Right lobe of liver (tissue), 6 donors: ENCODE measurements around the gene TCF25. TPM values are rescaled to one million over a fixed set of nuclear protein-coding genes. Genes with fewer than 3 reads are reported as not detected.
"Not testable (repeated sequence)": the region's sequence is repeated elsewhere in the genome, so short reads cannot be mapped to it uniquely, and the experiment has no call there.

ENCODE experiments used
- ATAC-seq, 4 donors: fragments of 200-7000 bp; cut with Tn5 transposase; one replicate each; pipeline ENCODE4 v1.9.1; 2020; ENCODE audit warnings: mild to moderate bottlenecking in 4 of 4, moderate library complexity in 4 of 4
- DNase-seq, 3 donors: peaks; one replicate each; pipeline ENCODE4 v3.0.0-alpha.2; 2020
- H3K27ac ChIP-seq, 3 donors: fragments of 200-600 bp; one replicate each; pipeline ENCODE4 v1.8.0; 2022
- H3K27me3 ChIP-seq, 2 donors: fragments of 200-600 bp; one replicate each; pipeline ENCODE4 v1.8.0; 2022
- H3K36me3 ChIP-seq, 4 donors: fragments of 200-600 bp; sonication (generic) in 1 of 4; one replicate each; pipeline versions ENCODE4 v1.5.1 to v1.8.0; 2017 to 2022; ENCODE audit warnings: control low read depth in 1 of 4
- H3K4me1 ChIP-seq, 4 donors: fragments of 200-600 bp; sonication (generic) in 1 of 4; one replicate each; pipeline versions ENCODE4 v1.5.1 to v1.8.0; 2017 to 2022; ENCODE audit warnings: control low read depth in 1 of 4
- H3K4me3 ChIP-seq, 3 donors: fragments of 200-600 bp; one replicate each; pipeline ENCODE4 v1.8.0; 2022
- H3K9me3 ChIP-seq, 4 donors: fragments of 200-600 bp; sonication (generic) in 1 of 4; one replicate each; pipeline versions ENCODE4 v1.5.1 to v1.8.0; 2017 to 2022; ENCODE audit warnings: control low read depth in 1 of 4
- POLR2A ChIP-seq: fragments of 450-650 bp; IDR thresholded peaks from one replicate; pipeline ENCODE4 v1.6.1; 2017; ENCODE audit warnings: antibody characterized with exemption, mild to moderate bottlenecking
- WGBS: methylation state at CpG from one replicate; pipeline ENCODE4 v1.1.6; 2018; ENCODE audit warnings: low coverage, low lambda C conversion rate; ENCODE audit not compliant: insufficient coverage; ENCODE audit errors: missing lambda C conversion rate; 5-methylcytosine and 5-hydroxymethylcytosine counted together
- intact Hi-C, 2 donors: fragments of 100-400 bp; cut with DNase I; formaldehyde crosslinking; loops; one replicate each; pipeline versions ENCODE4 v1.11.2 to v1.14.1; 2022
- long read RNA-seq: library from polyadenylated mRNA; unstranded; transcript quantifications from one replicate; pipeline ENCODE4 v2.0.0, GENCODE V29; 2019
- total RNA-seq, 6 experiments: library from RNA; depleted of rRNA in 2 of 6; stranded (reverse); fragments of >200 nt in 2 of 6; fragmentation: NEBNext Ultra II Directional in 3 of 6; extraction: Animal tissue kit (Norgen Biotek cat#: 25700) in 3 of 6; gene quantifications; one replicate each; pipeline versions ENCODE4 v1.1.0 to v1.2.4, GENCODE V29; 2016 to 2023
- TF ChIP-seq, protein P1 (sequence below), 4 donors: fragments of 200-600 bp in 3 of 4; fragments of 450-650 bp in 1 of 4; IDR thresholded peaks; one replicate each; pipeline versions ENCODE4 v1.5.1 to v1.8.0; 2016 to 2022; ENCODE audit warnings: antibody characterized with exemption in 4 of 4, mild to moderate bottlenecking in 2 of 4
- donor health status: DM: no; HTN: yes; CAD: no.
- donor health status: DM: no; HTN: no; CAD: no.
- donor health status: DM: no; HTN: no; CAD: no.
- donor health status: DM: no; HTN: yes; CAD: no.
- donor health status: DM: no; HTN: yes; CAD: no.

The TCF25 gene, protein sequence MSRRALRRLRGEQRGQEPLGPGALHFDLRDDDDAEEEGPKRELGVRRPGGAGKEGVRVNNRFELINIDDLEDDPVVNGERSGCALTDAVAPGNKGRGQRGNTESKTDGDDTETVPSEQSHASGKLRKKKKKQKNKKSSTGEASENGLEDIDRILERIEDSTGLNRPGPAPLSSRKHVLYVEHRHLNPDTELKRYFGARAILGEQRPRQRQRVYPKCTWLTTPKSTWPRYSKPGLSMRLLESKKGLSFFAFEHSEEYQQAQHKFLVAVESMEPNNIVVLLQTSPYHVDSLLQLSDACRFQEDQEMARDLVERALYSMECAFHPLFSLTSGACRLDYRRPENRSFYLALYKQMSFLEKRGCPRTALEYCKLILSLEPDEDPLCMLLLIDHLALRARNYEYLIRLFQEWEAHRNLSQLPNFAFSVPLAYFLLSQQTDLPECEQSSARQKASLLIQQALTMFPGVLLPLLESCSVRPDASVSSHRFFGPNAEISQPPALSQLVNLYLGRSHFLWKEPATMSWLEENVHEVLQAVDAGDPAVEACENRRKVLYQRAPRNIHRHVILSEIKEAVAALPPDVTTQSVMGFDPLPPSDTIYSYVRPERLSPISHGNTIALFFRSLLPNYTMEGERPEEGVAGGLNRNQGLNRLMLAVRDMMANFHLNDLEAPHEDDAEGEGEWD
- 10 to 100 TPM; 66.6 to 91.6 (median 77.9) TPM for total RNA-seq
- long read RNA-seq, partial matches to known transcripts = 14 of 23 reads
- long read RNA-seq, other reads (novel, unspliced or antisense) = 2 of 23 reads

DNA sequence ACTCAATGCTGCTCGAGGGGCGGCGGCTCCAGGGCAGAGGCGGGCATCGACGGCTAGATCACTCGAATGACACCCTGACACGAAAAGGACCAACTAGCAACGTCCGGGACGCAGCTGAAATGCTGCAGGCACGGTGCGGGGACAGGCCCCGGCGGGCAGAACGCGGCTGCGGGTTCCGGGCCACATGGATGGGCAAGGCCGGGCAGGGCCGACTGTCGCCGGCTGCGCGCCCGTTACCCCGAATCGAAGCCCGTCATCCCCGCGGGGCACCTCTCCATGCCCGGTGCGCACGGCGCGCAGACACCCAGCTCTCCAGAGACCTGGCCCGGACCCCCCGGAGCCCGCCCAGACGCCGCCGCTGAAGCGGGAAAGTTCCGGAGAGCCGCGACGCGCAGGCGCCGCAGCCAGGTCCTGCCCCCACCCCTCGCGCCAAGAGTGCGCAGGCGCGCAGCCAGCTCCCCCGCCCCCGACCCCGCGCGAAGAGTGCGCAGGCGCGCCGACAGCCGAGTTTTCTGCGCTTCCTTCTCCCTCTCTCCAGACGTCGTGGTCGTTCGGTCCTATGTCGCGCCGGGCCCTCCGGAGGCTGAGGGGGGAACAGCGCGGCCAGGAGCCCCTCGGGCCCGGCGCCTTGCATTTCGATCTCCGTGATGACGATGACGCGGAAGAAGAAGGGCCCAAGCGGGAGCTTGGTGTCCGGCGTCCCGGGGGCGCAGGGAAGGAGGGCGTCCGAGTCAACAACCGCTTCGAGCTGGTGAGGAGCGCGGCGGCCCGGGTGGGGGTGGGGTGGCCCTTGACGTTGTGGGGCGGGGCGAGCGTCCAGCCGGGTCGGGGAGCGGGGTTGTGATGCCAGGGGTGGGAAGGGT is at the start of gene TCF25:
Gene TCF25, plus strand, starts transcription at position 484 of the 863 bp plus-strand sequence. Its CDS starts 76 bp downstream, at position 560.
- under 1% methylated on average over 14 of the region's 104 CpGs for WGBS
- intact Hi-C loops = loop anchor here in 1 of 2 donors (5.0 to 10.0 kb wide), 2 partner anchors 46 to 169 kb away; partner anchors contain the start of genes SPATA2L and SPIRE2
- Histone ChIP-seq H3K27me3 (no peaks in the 10 kb centered on the region), H3K9me3 (no peaks in the 10 kb centered on the region), H3K4me3 (peak within 1 kb of the TSS; percentile 70 to 96 (median 89)), H3K36me3 (peaks cover 0 to 8% (median 0%) of the 10 kb centered on the region in 4 donors), H3K4me1 (peaks cover 0 to 20% (median 7%) of the 10 kb centered on the region in 4 donors), H3K27ac (peak within 1 kb of the TSS; percentile 99)
- TF ChIP-seq, protein P1, sequence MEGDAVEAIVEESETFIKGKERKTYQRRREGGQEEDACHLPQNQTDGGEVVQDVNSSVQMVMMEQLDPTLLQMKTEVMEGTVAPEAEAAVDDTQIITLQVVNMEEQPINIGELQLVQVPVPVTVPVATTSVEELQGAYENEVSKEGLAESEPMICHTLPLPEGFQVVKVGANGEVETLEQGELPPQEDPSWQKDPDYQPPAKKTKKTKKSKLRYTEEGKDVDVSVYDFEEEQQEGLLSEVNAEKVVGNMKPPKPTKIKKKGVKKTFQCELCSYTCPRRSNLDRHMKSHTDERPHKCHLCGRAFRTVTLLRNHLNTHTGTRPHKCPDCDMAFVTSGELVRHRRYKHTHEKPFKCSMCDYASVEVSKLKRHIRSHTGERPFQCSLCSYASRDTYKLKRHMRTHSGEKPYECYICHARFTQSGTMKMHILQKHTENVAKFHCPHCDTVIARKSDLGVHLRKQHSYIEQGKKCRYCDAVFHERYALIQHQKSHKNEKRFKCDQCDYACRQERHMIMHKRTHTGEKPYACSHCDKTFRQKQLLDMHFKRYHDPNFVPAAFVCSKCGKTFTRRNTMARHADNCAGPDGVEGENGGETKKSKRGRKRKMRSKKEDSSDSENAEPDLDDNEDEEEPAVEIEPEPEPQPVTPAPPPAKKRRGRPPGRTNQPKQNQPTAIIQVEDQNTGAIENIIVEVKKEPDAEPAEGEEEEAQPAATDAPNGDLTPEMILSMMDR (IDR thresholded peaks at IDR 0.05) = no peak
- TF ChIP-seq POLR2A = peak; percentile 75
- ATAC-seq (peak; percentile 47 to 71 (median 62)), DNase-seq (peak; percentile 86 to 90 (median 89))

DNA sequence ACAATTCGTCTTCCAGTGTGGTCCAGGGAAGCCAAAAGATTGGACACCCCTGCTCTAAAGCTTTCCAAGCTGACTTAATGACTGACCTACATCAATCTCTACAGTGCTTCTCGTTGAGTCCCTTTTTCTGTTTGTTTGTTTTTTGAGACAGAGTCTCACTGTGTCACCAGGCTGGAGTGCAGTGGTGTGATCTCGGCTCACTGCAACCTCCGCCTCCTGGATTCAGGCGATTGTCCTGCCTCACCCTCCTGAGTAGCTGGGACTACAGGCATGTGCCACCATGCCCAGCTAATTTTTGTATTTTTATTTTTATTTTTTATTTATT is 49.6 kb upstream of the TCF25 start:
- ATAC-seq, H3K36me3 ChIP-seq, DNase-seq, H3K9me3 ChIP-seq, H3K4me3 ChIP-seq, H3K27ac ChIP-seq, H3K4me1 ChIP-seq, intact Hi-C loops, H3K27me3 ChIP-seq: not testable (repeated sequence)
- 35% methylated on average over 5 of the region's 5 CpGs for WGBS

DNA sequence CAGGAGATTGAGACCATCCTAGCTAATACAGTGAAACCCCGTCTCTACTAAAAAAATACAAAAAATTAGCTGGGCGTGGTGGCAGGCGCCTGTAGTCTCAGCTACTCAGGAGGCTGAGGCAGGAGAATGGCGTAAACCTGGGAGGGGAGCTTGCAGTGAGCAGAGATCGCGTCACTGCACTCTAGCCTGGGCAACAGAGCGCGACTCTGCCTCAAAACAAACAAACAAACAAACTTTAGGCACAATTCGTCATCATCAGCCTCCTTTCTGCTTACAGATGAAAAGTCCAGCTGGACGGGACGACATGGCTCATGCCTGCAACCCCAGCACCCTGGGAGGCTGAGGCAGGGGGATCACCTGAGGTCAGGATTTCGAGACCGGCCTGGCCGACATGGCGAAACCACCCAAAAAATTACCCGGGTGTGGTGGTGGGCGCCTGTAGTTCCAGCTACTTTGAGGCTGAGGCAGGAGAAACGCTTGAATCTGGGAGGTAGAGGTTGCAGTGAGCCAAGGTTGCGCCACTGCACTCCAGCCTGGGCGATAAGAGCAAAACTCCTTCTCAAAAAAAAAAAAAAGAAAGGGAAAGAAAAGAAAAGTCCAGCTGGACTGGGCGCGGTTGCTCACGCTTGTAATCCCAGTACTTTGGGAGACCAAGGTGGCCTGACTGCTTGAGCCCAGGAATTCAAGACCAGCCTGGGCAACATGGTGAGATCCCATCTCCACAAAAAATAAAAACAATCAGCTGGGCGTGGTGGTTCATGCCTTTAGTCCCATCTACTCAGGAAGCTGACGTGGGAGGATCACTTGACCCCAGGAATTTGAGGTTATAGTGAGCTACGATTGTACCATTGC is 46.6 kb upstream of the TCF25 start:
- H3K4me1 ChIP-seq = peaks cover 0 to 14% (median 0%) of the 10 kb centered on the region in 4 donors
- no peak for DNase-seq
- no peaks in the 10 kb centered on the region for H3K9me3 ChIP-seq
- intact Hi-C loops = loop anchor here in 1 of 2 donors (5.0 kb wide), 1 partner anchor 46 kb away; the partner anchor contains the start of gene TCF25
- no peaks in the 10 kb centered on the region for H3K27me3 ChIP-seq
- no peaks in the 10 kb centered on the region for H3K36me3 ChIP-seq
- 82% methylated on average over 17 of the region's 26 CpGs for WGBS
- H3K27ac ChIP-seq = peak overlapping the region in 1 of 3 donors; percentile 93
- ATAC-seq = no peak
- H3K4me3 ChIP-seq = no peak overlapping the region
- TF ChIP-seq, protein P1 (IDR thresholded peaks at IDR 0.05) = no peak
- no peak for TF ChIP-seq POLR2A

DNA sequence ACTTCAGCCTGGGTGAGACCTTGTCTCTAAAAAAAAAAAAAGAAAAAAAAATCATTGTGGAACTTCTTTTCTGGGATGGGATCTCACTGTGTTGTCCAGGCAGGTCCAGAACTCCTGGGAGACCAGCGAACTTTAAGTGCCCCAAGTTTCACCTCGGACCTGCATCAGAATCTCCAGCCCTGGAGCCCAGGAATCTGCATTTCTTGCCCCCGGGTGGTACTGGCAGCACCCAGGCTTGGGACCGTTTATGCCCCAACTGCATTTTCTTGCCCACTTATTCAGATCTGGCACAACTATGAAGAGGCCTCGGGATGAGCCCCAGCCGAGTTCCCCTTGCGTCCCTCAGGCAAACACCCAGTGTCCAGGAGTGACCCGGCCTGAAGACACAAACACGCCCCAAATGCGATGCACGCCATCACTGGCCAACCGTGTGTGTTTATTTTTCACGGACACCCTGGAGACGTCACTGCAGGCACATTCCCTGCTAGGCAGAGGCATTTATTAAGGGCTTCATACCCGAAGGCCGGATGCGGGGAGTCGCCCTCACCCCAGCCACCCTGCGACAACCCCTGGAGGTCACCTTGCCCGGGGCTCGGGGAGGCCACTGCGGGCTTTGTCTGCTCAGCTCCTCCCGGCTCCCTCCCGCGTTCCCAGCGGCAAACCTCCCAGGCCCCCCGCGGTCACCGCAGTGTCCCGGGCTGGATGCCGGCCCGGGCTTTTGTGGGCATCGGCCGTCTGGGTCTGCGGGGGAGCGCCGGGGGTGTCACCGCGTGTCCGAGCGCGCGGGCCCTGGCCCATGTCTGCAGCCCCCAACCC is 45.8 kb upstream of the TCF25 start:
- ATAC-seq = peak; percentile 74 to 90 (median 80)
- peaks cover 0 to 14% (median 0%) of the 10 kb centered on the region in 4 donors for H3K4me1 ChIP-seq
- H3K9me3 ChIP-seq = no peaks in the 10 kb centered on the region
- H3K27me3 ChIP-seq = no peaks in the 10 kb centered on the region
- TF ChIP-seq, protein P1 (IDR thresholded peaks at IDR 0.05) = peak in 1 of 4 donors; percentile 5
- TF ChIP-seq POLR2A = peak; percentile 59
- intact Hi-C loops = loop anchor here in 1 of 2 donors (5.0 kb wide), 1 partner anchor 45 kb away; the partner anchor contains the start of gene TCF25
- DNase-seq = peak; percentile 61 to 90 (median 85)
- no peaks in the 10 kb centered on the region for H3K36me3 ChIP-seq
- H3K27ac ChIP-seq = peak overlapping the region; percentile 63 to 93 (median 83)
- WGBS = 15% methylated on average over 14 of the region's 43 CpGs
- peak overlapping the region; percentile 57 to 67 (median 64) for H3K4me3 ChIP-seq
